Spleen (tissue), 7 donors: ENCODE data around the gene RNASE8.
A peak's percentile ranks its signal among the peaks of the same experiment; 100 is the strongest.

Experiments
- POLR2AphosphoS5 ChIP-seq, 3 donors: sonication (generic); formaldehyde crosslinking; IDR thresholded peaks; one replicate each; pipeline ENCODE4 v1.5.1; 2017; ENCODE audit warnings: antibody characterized with exemption in 3 of 3
- TF ChIP-seq, protein P1 (sequence below), 11 experiments: fragments of 200-600 bp in 7 of 11; fragments of 450-650 bp in 4 of 11; sonication (generic) in 4 of 11; IDR thresholded peaks in 8 of 11; conservative IDR thresholded peaks in 3 of 11; 1 replicate in 7 of 11; 2 replicates in 4 of 11; pipeline versions ENCODE4 v1.4.0 to v1.8.0; 2016 to 2021; ENCODE audit warnings: antibody characterized with exemption in 11 of 11, inconsistent platforms in 4 of 11, mild to moderate bottlenecking in 1 of 11
- donor health status: DM: no; HTN: no; CAD: no; lungs with moderate emphysema.
- donor health status: DM: no; HTN: no; CAD: no.
- donor health status: DM: no; HTN: no; CAD: no.

GRCh38 chr14:21084998-21085853 is 27.6 kb downstream of the RNASE8 start:
- TF ChIP-seq, protein P1, sequence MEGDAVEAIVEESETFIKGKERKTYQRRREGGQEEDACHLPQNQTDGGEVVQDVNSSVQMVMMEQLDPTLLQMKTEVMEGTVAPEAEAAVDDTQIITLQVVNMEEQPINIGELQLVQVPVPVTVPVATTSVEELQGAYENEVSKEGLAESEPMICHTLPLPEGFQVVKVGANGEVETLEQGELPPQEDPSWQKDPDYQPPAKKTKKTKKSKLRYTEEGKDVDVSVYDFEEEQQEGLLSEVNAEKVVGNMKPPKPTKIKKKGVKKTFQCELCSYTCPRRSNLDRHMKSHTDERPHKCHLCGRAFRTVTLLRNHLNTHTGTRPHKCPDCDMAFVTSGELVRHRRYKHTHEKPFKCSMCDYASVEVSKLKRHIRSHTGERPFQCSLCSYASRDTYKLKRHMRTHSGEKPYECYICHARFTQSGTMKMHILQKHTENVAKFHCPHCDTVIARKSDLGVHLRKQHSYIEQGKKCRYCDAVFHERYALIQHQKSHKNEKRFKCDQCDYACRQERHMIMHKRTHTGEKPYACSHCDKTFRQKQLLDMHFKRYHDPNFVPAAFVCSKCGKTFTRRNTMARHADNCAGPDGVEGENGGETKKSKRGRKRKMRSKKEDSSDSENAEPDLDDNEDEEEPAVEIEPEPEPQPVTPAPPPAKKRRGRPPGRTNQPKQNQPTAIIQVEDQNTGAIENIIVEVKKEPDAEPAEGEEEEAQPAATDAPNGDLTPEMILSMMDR (IDR thresholded peaks at IDR 0.05 in 8 of 11, conservative IDR thresholded peaks at IDR 0.05 in 3 of 11), result no peak
- peak; percentile 53 to 62 (median 54) for TF ChIP-seq POLR2AphosphoS5 (IDR thresholded peaks at IDR 0.05)
